Measurements from ENCODE around the gene ELF3. TPM values are rescaled to one million over a fixed set of nuclear protein-coding genes. Genes with fewer than 3 reads are reported as not detected.
"Not testable (repeated sequence)": the region's sequence is repeated elsewhere in the genome, so short reads cannot be mapped to it uniquely, and the experiment has no call there.

ELF3 gene
- 0.39 and 0.55 TPM in 2 replicates for total RNA-seq

GRCh38 chr1:202010180-202011015 is at the start of gene ELF3:
TSS of gene ELF3 (plus strand) at chr1:202010587. CDS start at chr1:202011137, 550 bp downstream.
- intact Hi-C loops (cut with micrococcal nuclease), result no loop called here

- intact Hi-C loops (cut with micrococcal nuclease), result not testable (repeated sequence)
These were observed 48.0 kb upstream of the ELF3 start for GRCh38 chr1:201962382-201962781.

- intact Hi-C loops (cut with micrococcal nuclease), result no loop called here
These were observed 46.1 kb upstream of the ELF3 start for GRCh38 chr1:201964261-201964660.

- intact Hi-C loops (cut with micrococcal nuclease), result no loop called here
These were observed 44.2 kb upstream of the ELF3 start for GRCh38 chr1:201966171-201966570.

GRCh38 chr1:201968202-201968925 is 42.0 kb upstream of the ELF3 start:
- intact Hi-C loops (cut with micrococcal nuclease), result no loop called here

- intact Hi-C loops (cut with micrococcal nuclease), result no loop called here
These were observed 39.8 kb upstream of the ELF3 start for GRCh38 chr1:201970334-201971159.

- intact Hi-C loops (cut with micrococcal nuclease), result loop anchor here (5.0 kb wide), 1 partner anchor 155 kb away; the partner anchor contains the start of gene IPO9
These were observed 28.2 kb upstream of the ELF3 start for GRCh38 chr1:201982082-201982622.

GRCh38 chr1:201982623-201983379 is 27.6 kb upstream of the ELF3 start, which contains the start of gene RNPEP:
TSS of gene RNPEP (plus strand) at chr1:201982648. CDS start at chr1:201982667, 19 bp downstream.
- intact Hi-C loops (cut with micrococcal nuclease), result loop anchor here (1.0 to 5.0 kb wide), 2 partner anchors 28 to 156 kb away; partner anchors contain the start of genes IPO9 and TIMM17A

- intact Hi-C loops (cut with micrococcal nuclease), result loop anchor here (1.0 to 5.0 kb wide), 2 partner anchors 28 to 156 kb away; partner anchors contain the start of genes IPO9 and TIMM17A
These were observed 27.0 kb upstream of the ELF3 start for GRCh38 chr1:201983380-201983805.

GRCh38 chr1:201984446-201984845 is 25.9 kb upstream of the ELF3 start:
- intact Hi-C loops (cut with micrococcal nuclease), result loop anchor here (5.0 kb wide), 1 partner anchor 157 kb away; the partner anchor contains the start of gene IPO9

- intact Hi-C loops (cut with micrococcal nuclease), result no loop called here
These were observed 25.0 kb upstream of the ELF3 start for GRCh38 chr1:201985355-201985754.

- intact Hi-C loops (cut with micrococcal nuclease), result no loop called here
These were observed 21.8 kb upstream of the ELF3 start for GRCh38 chr1:201988601-201989000.

- intact Hi-C loops (cut with micrococcal nuclease), result no loop called here
These were observed 20.8 kb upstream of the ELF3 start for GRCh38 chr1:201989354-201990128.

- intact Hi-C loops (cut with micrococcal nuclease), result no loop called here
These were observed 20.0 kb upstream of the ELF3 start for GRCh38 chr1:201990427-201990826.

- intact Hi-C loops (cut with micrococcal nuclease), result loop anchor here (1.0 kb wide), 1 partner anchor 136 kb away; no protein-coding TSS in a partner anchor
These were observed 10.7 kb upstream of the ELF3 start for GRCh38 chr1:201999625-202000238.

GRCh38 chr1:202002507-202002906 is 7.9 kb upstream of the ELF3 start:
- intact Hi-C loops (cut with micrococcal nuclease), result no loop called here

GRCh38 chr1:202004711-202005110 is 5.7 kb upstream of the ELF3 start:
- intact Hi-C loops (cut with micrococcal nuclease), result no loop called here

GRCh38 chr1:202005958-202006357 is 4.4 kb upstream of the ELF3 start:
- intact Hi-C loops (cut with micrococcal nuclease), result no loop called here

- intact Hi-C loops (cut with micrococcal nuclease), result no loop called here
These were observed 3.1 kb upstream of the ELF3 start for GRCh38 chr1:202007304-202007703.

Data from T-helper 2 cell treated with Interferon-gamma antibody and Interleukin-4, amounts not matched to agents 100 ng/mL and 5 ng/mL, for 36 hours (primary cell).